ENCODE results near the gene NPAS3.

DNA sequence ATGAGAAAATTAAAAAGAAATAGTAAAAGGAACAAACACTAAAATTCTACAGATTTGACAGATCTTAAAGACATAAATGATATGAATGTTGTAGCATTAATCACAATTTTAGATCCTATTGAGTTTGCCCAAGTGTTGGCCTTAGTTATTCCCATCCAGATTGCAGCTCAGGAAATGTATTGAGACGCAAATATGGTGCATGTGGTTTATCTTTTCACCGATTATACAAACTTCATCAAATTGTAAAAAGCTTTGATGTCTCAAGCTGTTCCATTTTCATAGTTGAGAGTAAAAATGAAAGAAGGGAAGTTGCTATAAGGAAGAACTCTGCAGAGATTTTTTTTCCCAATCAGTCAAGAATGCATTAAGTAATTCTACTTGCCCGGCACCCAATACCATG lies 683.8 kb downstream of the NPAS3 start:
- TF ChIP-seq, protein P1, sequence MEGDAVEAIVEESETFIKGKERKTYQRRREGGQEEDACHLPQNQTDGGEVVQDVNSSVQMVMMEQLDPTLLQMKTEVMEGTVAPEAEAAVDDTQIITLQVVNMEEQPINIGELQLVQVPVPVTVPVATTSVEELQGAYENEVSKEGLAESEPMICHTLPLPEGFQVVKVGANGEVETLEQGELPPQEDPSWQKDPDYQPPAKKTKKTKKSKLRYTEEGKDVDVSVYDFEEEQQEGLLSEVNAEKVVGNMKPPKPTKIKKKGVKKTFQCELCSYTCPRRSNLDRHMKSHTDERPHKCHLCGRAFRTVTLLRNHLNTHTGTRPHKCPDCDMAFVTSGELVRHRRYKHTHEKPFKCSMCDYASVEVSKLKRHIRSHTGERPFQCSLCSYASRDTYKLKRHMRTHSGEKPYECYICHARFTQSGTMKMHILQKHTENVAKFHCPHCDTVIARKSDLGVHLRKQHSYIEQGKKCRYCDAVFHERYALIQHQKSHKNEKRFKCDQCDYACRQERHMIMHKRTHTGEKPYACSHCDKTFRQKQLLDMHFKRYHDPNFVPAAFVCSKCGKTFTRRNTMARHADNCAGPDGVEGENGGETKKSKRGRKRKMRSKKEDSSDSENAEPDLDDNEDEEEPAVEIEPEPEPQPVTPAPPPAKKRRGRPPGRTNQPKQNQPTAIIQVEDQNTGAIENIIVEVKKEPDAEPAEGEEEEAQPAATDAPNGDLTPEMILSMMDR (IDR thresholded peaks at IDR 0.05) = no peak
- no peak for TF ChIP-seq POLR2A (IDR thresholded peaks at IDR 0.05)
